ENCODE data around the gene LHX6.

- TF ChIP-seq EP300 (IDR thresholded peaks at IDR 0.05; ENCODE audit: borderline replicate concordance in 1 of 2, low read depth in 2 of 2, low read length in 2 of 2) (no peak), TBP (IDR thresholded peaks at IDR 0.05; ENCODE audit: low read depth, low read length) (no peak), JUN (IDR thresholded peaks at IDR 0.05; ENCODE audit: low read depth, low read length) (no peak), CHD7 (IDR thresholded peaks at IDR 0.05; ENCODE audit: insufficient replicate concordance, low read length) (no peak), USF2 (IDR thresholded peaks at IDR 0.05; ENCODE audit: low read length) (no peak), POLR2A (IDR thresholded peaks at IDR 0.05; ENCODE audit: control extremely low read depth in 1 of 2, low read depth in 2 of 2, low read length in 2 of 2) (no peak), MAFK (IDR thresholded peaks at IDR 0.05; ENCODE audit: low read depth, low read length) (no peak), BCL11A (IDR thresholded peaks at IDR 0.05; ENCODE audit: low read depth in 2 of 2, low read length in 2 of 2) (no peak), JUND (IDR thresholded peaks at IDR 0.05; ENCODE audit: low read length) (no peak), POLR2AphosphoS5 (IDR thresholded peaks at IDR 0.05; ENCODE audit: low read depth, low read length) (no peak), CHD1 (IDR thresholded peaks at IDR 0.05; ENCODE audit: low read depth, low read length) (no peak), CTCF (IDR thresholded peaks at IDR 0.05; ENCODE audit: control extremely low read depth in 1 of 3, insufficient read depth in 1 of 3, low read depth in 1 of 3, low read length in 3 of 3) (no peak)
Measured at GRCh38 chr9:122254761-122255160, 26.0 kb upstream of the LHX6 start.
